Epithelial cell of esophagus (primary cell): ENCODE measurements around the gene CABLES1.

Experiments used
- DNase-seq: peaks from one replicate; pipeline ENCODE4 v3.0.0; 2010; ENCODE audit warnings: low read depth
- H3K4me3 ChIP-seq: 2 replicates; pipeline ENCODE4 v1.5.1; 2011; ENCODE audit warnings: mild to moderate bottlenecking, low read length, control low read depth
- TF ChIP-seq, protein P1 (sequence below): IDR thresholded peaks from 2 replicates; pipeline ENCODE4 v1.5.1; 2011; ENCODE audit warnings: low read depth, mild to moderate bottlenecking, low read length, control low read depth, inconsistent platforms; ENCODE audit not compliant: insufficient read depth; ENCODE audit errors: missing control alignments

CABLES1 gene

DNA sequence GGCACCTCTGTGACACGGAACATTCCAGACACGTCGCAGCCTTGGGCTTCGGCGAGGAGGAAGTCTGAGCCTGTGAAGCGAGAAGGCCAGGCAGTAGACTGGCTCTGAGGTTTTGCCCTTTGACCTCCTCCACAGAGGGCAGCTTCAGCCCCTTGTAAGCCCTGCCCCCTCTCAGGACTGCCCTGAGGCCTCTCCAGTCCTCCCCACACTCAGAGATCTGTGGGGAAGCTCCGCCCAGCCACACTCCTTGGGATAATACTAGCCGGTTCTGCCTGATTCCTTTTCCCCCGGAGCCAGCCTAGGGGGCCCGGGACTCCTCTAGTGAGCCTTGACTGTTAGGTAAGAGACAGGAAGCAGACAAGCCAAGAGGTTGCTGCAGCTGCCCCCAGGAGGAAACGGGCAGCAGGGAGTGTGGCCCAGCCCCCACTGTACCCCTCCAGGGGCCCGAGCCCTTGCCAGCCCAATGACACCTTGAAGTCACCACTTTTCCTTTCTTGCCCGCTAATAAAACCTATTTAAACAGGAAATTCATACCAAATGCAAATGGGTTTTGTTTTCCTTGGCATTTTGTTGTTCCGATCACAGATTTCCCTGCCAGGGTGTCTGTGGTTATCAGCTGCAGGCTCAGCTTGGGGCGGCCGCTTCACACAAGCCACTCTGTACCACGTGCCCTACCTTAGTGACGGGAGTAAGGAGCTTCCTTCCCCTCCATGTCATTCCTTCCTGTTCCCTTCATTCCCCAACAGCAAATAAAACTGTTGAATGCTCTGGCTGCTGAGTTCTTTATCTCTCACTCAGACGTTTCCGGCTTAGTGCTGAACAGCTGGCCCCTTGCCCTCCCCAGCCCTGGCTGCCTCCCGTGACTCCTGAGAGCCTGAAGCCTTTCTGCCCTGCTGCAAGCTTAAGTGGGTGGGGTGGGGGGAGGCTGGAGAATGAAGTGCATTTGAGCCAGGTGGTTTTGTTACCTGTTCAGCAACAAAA, 124.7 kb downstream of the CABLES1 start:
- no peak overlapping the region for H3K4me3 ChIP-seq
- TF ChIP-seq, protein P1, sequence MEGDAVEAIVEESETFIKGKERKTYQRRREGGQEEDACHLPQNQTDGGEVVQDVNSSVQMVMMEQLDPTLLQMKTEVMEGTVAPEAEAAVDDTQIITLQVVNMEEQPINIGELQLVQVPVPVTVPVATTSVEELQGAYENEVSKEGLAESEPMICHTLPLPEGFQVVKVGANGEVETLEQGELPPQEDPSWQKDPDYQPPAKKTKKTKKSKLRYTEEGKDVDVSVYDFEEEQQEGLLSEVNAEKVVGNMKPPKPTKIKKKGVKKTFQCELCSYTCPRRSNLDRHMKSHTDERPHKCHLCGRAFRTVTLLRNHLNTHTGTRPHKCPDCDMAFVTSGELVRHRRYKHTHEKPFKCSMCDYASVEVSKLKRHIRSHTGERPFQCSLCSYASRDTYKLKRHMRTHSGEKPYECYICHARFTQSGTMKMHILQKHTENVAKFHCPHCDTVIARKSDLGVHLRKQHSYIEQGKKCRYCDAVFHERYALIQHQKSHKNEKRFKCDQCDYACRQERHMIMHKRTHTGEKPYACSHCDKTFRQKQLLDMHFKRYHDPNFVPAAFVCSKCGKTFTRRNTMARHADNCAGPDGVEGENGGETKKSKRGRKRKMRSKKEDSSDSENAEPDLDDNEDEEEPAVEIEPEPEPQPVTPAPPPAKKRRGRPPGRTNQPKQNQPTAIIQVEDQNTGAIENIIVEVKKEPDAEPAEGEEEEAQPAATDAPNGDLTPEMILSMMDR: no peak
- DNase-seq: peak; percentile 51

DNA sequence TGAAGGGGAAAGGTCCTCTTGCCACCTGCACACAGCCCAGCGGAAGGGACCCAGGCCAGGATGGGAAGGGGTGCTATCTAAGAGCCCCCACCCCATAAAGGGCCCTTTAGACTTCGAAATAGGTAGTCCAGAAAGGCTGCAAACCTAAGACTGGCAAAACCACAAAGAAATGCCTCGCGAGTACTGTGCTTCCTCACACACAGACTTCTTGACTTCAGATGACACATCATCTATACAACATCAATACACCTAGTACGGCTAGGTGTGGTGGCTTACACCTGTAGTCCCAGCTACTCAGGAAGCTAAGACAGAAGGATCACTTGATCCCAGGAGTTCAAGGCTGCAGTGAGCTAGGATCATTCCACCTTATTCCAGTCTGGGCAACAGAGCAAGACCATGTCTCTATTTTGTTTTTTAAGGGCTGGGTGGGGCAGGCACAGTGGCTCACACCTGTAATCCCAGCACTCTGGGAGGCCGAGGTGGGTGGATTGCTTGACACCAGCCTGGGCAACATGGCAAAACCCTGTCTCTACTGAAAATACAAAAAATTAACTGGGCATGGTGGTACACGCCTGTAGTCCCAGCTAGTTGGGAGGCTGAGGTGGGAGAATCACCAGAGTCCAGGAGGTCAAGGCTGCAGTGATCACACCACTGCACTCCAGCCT, 125.8 kb downstream of the CABLES1 start:
- TF ChIP-seq, protein P1: no peak
- H3K4me3 ChIP-seq: no peak overlapping the region
- peak; percentile 33 for DNase-seq

DNA sequence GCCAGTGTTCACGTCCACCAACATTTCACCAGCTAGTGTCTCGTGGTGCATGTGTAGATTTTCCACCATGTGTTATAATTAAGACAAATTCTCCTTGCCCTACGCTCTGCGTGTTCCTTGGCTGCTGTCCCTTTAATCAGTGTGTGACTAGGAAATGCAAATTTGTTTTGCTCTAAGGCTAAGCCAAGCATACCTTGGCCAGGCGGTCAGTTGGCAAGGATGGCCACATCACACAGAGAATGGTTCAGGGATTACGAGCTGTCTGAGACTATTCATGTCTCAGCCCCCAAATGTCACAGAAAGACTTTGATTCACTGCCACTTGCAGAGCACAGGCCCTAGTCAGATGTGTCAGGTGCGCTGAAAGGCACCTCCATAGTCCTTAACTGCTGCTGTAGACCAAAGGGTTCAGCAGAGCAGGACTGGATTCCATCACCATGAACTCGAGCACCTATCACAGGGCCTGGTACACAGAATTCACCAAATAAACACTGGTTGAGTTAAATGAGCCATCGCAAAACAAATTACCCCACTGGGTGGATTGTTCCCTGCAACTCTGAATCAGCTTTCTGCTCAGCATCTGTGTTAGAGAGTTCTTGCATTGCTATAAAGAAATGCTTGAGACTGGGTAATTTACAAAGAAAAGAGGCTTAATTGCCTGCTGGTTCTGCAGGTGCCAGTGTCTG, 128.4 kb downstream of the CABLES1 start:
- no peak overlapping the region for H3K4me3 ChIP-seq
- TF ChIP-seq, protein P1: no peak
- no peak for DNase-seq

DNA sequence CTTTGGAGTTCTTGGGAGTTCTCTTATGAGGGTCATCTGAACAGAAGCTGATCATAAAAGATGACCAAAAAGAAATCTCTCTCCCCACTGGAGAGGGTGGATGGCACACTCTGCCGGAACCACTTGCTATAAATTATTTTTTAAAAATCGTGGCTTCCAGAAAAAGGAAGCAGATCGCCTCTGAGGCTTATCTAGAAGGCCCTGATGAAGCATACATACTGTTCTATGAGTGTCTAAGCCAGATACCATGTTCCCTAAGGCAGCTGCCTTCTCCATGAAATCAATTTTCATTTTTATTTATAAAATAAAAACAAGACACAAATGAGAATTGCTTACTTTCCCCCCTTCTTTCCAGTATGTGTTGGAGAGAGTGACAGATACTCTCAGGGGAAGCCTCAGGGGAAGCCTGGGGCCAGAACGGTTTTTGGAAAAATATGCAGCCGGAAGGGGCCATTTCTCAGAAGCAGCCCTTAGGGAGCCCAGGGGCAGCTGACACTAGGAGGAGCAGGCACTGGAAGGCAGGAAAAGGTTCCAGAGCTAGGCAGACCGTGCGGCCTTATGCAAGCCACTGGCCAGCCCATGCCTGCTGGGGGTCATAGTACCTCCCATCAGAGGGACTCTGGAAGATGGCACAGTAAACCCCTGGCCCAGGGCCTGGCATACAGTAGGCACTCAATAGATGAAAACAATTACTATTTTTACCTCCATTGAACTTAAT, 130.6 kb downstream of the CABLES1 start:
- TF ChIP-seq, protein P1: no peak
- no peak overlapping the region for H3K4me3 ChIP-seq
- no peak for DNase-seq

DNA sequence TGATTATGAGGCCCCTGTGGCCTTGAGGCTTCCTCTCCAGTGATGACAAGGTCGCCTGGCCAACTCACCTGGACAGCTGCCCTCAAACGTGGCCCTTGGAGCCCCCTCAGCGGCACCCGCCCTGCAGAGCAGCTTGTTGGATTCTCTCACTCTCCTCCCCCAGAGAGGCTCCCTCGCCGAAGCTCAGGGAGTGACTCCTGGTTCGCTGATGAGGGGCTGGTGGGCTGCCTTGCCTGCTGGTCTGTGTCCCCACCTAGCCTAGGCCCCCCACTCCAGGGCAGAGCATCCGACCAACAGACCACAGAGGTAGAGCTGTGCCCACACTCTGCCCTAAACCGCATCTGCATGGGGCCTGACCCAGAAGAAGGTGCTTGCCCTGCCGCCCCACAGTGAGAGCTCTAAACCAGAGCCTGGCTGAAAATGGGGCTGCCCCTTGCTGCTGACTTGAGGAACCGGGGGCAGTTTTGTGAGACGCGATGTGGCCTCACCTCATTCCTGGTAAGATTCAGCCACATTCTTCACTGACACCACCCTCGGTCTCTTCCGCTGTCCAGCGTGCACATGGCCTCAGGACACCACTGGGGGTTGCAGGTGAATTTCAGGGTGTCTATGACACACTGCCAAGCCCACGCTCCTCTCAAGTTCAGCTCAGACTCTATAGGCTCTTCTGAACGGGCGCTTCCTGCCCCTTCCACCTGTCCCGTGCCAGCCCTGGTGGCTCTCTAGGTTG, 131.6 kb downstream of the CABLES1 start:
- TF ChIP-seq, protein P1: no peak
- no peak for DNase-seq
- no peak overlapping the region for H3K4me3 ChIP-seq

DNA sequence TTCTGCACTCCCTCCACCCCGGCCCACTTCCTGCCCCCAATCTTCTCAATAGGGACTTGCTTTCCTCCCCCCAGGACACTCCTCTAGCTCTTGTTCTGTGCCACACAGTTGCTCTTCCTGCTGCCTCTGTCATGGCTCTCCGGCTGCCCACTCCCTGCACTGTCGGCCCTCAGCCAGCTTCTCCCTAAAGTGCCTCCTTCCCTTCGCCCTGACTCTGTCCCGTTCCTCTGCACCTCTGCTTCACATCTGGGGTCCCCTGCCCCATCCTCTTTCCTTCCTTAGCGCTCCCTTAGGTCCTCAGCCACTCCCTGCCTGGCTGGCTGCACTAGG, 132.1 kb downstream of the CABLES1 start:
- TF ChIP-seq, protein P1: no peak
- no peak for DNase-seq
- no peak overlapping the region for H3K4me3 ChIP-seq
